Activated CD4-positive, alpha-beta T cell treated with anti-CD3 and anti-CD28 coated beads, Interleukin-10, Interleukin-2, amounts not matched to agents 100 ng/mL and 50 ng/mL, durations not matched to agents 16 hours and 8 hours (primary cell): ENCODE results near the gene MOAP1.
"Not testable (repeated sequence)": the region's sequence is repeated elsewhere in the genome, so short reads cannot be mapped to it uniquely, and the experiment has no call there.

ENCODE experiments used
- DNase-seq: peaks from one replicate; pipeline ENCODE4 v3.0.0-alpha.2; 2020

Gene MOAP1

DNA sequence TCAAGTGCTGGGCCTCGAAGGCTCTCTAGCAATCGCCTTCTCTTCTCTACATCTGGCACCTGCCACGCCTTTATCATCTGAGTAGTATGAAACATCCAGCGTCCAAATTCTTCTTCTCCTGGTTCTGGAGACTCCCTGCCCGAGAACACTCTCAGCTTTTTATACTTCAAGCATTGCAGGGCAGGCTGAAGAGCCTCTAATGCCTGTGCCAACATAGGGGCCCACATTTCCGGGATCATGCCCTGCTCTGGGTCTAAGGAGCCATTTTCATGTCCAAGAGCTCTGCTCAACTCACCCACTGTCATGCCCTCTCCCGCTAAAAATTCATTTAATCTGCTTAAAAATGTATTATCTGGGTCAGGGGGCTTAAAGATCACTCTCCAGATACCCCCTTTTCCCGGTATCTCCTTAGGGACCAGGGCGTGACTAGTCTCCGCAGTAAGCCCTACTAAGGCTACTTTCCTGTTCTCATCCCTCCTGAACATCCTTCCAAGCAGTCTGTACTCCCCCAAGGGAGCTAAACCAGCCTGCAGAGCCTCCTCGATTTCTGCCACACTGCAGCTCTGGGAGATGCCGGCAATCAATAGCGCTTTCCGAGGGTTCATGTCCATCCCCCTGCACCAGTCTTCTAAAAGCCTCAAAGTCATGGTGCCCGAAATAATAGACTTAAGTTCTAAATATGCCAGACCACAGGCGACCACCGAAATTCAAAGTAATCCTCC lies 940 bp downstream of the MOAP1 start:
- DNase-seq = no peak

DNA sequence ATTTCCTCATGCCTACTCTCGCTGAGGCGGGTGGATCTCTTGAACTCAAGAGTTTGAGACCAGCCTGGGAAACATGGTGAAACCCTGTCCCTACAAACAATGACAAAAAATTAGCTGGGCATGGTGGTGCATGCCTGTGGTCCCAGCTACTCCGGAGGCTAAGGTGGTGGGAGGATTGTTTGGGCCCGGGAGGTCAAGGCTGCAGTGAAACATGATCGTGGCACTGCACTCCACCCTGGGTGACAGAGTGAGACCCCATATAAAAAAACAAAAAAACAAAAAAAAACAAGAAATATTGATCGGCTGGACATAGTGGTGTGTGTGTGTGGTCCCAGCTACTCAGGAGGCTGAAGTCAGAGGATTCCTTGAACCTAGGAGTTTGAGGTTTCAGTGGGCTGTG lies 9.2 kb downstream of the MOAP1 start:
- DNase-seq = no peak

GRCh38 chr14:93174731-93175130 lies 10.0 kb downstream of the MOAP1 start:
- DNase-seq = not testable (repeated sequence)

GRCh38 chr14:93173943-93174395 lies 10.7 kb downstream of the MOAP1 start:
- DNase-seq = no peak

DNA sequence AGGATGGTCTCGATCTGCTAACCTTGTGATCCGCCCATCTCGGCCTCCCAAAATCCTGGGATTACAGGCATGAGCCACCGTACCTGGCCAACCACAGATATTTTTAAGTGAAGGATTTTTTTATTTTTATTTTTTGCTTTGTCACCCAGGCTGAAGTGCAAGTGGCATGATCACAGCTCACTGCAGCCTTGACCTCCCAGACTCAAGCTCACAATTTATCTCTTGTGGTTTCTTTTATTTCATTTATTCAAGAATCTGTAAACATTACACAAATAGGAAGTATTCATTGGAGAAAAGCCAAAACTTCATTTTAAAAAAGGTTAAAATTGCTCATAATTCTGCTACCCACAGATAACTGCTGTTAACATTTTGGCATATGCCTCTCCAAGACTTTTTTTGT lies 13.3 kb downstream of the MOAP1 start:
- no peak for DNase-seq

DNA sequence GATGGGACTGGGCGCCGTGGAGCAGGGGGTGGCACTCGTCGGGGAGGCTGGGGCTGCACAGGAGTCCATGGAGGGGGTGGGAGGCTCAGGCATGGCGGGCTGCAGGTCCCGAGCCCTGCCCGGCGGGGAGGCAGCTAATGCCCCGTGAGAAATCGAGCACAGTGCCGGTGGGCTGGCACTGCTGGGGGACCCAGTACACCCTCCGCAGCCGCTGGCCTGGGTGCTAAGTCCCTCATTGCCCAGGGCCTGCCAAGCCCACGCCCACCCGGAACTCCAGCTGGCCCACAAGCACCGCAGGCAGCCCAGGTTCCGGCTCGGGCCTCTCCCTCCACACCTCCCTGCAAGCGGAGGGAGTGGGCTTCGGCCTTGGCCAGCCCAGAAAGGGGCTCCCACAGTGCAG lies 14.6 kb downstream of the MOAP1 start:
- not testable (repeated sequence) for DNase-seq

DNA sequence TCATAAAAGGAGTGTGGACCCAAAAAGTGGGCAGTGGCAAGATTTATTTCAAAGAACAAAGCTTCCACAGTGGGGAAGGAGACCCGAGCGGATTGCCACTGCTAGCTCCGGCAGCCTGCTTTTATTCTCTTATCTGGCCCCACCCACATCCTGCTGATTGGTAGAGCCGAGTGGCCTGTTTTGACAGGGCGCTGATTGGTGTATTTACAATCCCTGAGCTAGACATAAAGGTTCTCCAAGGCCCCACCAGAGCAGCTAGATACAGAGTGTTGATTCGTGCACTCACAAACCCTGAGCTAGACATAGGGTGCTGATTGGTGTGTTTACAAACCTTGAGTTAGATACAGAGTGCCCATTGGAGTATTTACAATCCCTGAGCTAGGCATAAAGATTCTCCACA lies 15.1 kb downstream of the MOAP1 start:
- DNase-seq = not testable (repeated sequence)

DNA sequence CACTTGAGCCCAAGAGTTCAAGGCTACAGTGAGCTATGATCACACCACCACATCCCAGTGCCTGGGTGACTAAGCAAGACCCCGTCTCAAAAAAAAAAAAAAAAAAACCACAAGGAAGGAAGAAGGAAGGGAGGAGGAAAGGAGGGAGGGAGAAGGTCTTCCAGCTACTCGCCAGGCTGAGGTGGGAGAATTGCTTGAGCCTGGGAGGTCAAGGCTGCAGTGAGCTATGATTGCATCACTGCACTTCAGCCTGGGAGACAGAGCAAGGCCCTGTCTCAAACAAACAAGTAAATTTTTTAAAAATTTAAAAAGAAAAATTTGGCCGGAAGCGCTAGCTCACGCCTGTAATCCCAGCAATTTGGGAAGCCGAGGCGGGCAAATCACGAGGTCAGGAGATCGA lies 16.1 kb downstream of the MOAP1 start:
- DNase-seq = not testable (repeated sequence)

DNA sequence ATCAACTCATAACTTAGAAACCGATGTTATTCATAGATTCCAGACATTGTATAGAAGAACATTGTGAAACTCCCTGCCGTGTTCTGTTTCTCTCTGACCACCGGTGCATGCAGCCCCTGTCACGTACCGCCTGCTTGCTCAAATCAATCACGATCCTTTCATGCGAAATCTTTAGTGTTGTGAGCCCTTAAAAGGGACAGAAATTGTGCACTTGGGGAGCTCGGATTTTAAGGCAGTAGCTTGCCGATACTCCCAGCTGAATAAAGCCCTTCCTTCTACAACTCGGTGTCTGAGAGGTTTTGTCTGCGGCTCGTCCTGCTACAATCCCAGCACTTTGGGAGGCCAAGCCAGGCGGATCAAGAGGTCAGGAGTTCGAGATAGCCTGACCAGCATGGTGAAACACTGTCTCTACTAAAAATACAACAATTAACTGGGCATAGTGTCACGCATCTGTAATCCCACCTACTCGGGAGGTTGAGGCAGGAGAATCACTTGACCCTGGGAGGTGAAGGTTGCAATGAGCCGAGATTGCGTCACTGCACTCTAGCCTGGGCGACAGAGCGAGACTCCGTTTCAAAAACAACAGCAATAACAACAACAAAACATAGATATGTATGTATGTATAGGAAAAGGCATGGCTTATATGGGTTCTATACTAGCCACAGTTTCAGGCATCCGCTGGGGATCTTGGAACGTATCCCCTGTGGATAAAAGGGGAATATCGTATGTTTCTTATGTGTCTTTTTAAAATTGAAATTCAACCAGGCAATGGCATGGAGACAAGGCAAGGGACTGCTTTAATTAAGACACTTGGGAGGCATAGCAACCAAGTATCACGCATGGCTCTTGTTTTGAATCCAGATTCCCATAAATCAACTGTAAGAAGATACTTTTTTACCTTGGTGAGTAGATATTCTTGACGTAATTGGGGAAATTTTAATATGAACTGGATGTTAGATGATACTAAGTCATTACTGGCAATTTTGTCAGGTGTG lies 19.1 kb downstream of the MOAP1 start:
- not testable (repeated sequence) for DNase-seq

DNA sequence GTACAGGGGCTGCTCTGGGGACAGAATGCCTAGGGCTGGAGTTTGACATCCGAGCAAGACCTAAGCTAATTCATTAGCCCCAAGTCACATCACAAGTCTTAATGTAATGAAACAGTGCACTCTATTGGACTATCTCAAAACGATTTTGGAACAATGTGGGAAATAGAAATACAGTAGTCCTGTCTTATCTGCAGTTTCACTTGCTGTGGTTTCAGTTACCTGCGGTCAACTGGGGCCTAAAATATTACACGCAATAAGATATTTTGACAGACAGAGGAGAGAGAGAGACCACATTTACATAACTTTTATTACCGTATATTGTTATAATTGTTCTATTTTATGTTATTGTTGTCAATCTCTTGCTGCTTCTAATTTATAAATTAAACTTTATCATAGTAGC lies 21.1 kb downstream of the MOAP1 start:
- no peak for DNase-seq

DNA sequence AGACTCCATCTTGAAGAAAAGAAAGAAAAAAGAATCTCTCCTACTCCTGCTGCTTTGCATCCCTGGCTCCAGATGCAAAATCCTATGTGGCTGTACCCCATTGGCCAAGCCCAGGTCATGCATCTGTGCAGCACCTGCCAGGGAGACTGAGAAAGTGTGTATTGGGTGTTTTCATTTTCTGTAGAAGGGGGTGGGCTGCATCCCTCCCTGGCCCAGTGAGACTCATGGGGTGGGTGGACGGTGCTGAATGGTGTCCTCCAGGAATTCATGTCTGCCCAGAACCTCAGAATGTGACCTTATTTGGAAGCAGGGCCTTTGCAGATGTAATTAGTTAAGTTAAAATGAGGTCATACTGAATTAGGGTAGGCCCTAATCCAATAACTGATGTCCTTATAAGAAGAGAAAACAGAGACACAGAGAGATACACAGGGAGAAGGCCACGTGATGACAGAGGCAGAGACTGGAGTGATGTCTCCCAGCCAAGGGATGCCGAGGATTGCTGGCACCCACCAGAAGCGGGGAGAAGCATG lies 23.2 kb downstream of the MOAP1 start:
- DNase-seq = no peak

DNA sequence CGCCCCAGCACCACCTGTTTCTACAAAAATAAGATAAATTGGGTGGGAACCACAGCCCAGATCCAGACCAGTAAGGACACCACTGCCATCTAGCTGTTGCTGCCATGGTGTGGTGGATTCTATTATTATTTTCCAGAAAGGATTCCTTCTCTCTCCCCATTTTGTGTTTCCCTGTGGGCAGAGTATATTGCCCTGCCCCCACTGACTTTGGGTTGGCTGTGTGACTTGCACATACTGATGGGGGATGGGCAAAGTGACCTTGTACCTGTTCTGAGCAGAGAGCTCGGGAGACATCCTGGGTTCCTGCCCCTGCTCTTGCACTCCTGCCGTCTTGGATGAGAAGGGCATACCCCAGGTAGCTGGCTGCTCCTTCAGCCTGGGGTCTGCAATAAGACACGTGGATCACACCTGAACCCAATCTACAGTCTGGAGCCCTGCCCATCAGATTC lies 24.3 kb downstream of the MOAP1 start:
- DNase-seq = peak; percentile 19

- not testable (repeated sequence) for DNase-seq
These were observed 24.9 kb downstream of the MOAP1 start for GRCh38 chr14:93159625-93160352.

DNA sequence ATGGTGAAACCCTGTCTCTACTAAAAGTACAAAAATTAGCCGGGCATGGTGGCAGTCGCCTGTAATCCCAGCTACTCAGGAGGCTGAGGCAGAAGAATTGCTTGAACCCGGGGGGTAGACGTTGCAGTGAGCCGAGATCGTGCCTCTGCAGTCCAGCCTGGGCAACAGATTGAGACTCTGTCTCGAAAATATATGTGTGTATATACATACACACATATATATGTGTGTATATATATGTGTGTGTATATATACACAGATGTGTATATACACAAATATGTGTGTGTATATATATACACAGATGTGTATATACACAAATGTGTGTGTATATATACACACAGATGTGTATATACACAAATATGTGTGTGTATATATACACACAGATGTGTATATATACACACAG lies 26.3 kb downstream of the MOAP1 start:
- DNase-seq = not testable (repeated sequence)

DNA sequence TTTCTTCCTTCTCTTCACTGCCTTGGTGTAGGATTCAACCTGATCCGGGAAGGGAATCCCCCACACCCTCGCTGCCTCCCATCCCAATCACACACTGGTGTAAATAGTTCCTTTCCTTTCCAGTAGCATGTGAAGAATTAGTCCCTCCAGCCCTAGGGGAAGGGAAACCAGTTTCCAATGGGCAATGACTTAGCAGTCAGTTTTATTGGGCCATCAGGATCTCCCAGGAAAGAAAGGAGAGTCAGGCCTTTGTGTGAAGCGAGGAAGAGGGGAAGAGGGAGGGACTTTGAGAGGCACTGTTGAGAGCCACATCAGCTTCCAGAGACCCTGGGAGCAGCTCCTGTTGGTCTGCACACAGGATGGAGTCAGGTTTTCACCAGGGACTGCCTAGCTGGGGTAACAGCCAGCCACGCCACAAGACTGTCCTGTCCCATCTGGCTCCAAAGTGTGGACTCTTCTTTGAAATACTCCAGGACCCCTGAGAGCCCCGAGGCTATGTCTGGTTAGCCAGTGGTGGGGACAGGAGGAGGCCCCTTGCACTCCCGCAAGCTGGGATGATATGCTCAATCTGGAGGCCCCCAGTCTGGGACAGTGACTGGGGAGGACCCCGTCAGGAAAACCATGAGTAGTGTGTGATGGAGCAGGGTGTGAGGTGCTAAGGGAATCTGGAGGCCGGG lies 27.9 kb downstream of the MOAP1 start:
- no peak for DNase-seq

GRCh38 chr14:93155667-93156066 lies 29.0 kb downstream of the MOAP1 start:
- DNase-seq = no peak

GRCh38 chr14:93153121-93153520 lies 31.6 kb downstream of the MOAP1 start:
- no peak for DNase-seq

DNA sequence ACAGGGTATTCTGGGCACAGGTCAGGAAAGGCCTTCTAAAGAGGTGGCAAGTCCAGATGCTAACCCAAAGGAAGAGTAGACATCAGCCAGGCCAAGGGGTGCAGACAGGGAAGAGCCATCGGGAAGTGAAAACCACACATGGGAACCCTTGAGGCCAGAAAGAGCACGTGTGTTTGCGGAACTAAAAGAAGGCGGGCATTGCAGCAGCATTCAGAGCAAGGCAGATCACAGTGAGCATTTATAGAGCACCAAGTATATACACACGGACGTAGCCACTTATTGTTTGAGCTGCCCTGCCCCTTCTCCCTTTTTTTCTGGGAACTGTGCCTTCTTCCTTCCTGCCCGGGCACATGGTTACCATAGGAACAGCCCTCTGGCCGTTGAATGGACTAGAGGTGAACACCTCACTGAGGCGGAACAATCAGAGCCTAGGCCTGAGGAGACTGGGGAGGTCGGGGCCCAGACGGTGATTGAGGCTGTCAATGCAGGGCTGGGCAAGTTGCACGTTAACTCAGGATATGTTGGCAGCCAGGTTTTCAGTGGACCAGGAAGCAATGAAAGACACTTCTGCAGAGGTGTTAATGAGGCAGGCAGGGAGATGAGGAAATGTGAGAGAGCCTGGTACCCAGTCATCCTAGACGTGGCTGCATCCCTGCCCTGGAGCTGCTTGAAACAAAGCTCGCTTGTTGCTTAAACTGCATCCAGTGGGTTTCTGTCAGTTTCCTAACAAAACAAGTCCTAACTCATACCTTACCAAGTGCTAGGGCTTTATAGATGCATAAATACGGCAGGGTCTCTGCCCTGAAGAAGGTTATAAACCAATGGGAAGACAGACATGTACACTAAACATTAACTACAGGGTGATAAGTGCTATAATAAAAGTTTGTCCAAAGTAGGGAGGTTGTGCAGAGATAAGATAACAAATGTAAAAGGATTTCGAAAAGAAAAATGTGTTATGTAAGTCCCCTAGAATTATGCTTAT lies 34.2 kb downstream of the MOAP1 start:
- DNase-seq = no peak

DNA sequence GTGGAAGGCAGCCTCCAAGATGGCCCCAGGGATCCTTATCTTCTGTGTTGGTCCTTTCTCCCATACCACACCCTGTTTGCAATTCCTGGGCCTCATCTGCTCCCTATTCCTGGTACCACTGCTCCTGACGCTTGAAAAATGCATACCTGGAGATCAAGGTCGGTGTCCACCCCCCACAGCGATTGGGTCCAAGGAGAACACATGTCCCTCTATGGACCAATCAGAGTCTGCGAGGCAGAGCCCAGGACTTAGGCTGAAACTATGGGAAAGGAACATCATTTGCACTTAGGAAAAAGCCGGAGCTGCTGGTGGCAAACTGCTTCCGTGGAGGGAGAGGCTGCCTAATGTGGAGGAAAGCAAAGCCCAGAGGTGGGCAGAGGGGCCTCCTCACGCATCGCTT lies 35.7 kb downstream of the MOAP1 start:
- DNase-seq = no peak

DNA sequence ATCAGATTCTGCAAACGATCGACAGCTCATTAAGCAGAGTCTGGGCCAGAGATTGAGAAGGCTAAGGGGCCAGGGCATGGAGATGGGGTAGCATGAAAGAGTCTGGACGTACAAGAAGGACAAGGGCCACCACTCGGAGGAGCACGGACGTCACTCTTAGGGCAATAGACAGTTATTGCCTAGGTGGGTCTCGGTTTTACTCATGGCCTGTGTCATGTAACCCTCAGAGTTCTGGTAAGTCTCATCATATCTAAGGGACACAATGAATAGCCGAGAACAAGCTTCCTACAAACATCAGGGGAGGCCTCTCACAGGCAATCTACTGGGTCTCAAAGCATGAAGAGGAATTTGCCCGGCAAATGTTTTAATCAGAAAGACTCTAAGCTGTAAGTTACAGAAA lies 38.6 kb downstream of the MOAP1 start:
- DNase-seq = peak; percentile 74
